ENCODE data around the gene SLC25A21.

SLC25A21 gene

DNA sequence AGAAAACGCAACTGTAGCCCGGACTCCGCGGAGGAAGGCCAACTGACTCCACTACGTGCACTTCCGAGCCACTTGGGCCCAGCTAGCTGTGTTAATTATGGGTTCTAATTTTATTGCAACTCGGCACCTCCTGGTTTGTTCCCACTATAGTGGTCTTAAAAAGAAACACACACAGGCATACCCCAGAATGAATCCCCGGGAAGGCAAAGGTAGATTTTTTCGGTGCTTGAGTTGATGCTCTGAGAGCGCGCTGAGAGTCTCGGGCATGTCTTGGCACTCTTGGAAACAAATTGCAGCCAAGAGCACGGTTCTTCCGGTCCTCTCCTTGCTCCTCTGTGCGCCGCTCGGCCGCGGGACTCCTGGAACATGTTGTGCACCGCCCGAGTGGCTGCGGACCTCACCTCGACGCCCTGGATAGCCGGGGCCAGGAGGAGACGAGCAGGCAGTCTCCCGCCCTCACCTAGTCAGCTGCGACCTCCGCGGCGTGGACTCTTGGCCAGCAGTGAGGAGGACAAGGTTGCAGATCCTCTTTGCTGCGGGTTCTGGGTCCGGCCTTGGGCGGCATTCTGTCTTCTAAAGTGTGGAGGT lies 517.5 kb downstream of the SLC25A21 start (continued):
- TF ChIP-seq RARB (CRISPR knock-in tag; IDR thresholded peaks at IDR 0.05) (no peak), ARNTL (CRISPR knock-in tag; IDR thresholded peaks at IDR 0.05; ENCODE audit: borderline replicate concordance, low read depth) (no peak), ZNF565 (CRISPR knock-in tag; conservative IDR thresholded peaks at IDR 0.05; ENCODE audit: low read depth) (no peak), TOX (CRISPR knock-in tag; IDR thresholded peaks at IDR 0.05; ENCODE audit: borderline replicate concordance) (no peak), SNAI2 (CRISPR knock-in tag; IDR thresholded peaks at IDR 0.05) (no peak)
- TF ChIP-seq, protein P1, sequence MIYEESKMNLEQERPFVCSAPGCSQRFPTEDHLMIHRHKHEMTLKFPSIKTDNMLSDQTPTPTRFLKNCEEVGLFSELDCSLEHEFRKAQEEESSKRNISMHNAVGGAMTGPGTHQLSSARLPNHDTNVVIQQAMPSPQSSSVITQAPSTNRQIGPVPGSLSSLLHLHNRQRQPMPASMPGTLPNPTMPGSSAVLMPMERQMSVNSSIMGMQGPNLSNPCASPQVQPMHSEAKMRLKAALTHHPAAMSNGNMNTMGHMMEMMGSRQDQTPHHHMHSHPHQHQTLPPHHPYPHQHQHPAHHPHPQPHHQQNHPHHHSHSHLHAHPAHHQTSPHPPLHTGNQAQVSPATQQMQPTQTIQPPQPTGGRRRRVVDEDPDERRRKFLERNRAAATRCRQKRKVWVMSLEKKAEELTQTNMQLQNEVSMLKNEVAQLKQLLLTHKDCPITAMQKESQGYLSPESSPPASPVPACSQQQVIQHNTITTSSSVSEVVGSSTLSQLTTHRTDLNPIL (CRISPR knock-in tag; IDR thresholded peaks at IDR 0.05; ENCODE audit: low read depth) = no peak

DNA sequence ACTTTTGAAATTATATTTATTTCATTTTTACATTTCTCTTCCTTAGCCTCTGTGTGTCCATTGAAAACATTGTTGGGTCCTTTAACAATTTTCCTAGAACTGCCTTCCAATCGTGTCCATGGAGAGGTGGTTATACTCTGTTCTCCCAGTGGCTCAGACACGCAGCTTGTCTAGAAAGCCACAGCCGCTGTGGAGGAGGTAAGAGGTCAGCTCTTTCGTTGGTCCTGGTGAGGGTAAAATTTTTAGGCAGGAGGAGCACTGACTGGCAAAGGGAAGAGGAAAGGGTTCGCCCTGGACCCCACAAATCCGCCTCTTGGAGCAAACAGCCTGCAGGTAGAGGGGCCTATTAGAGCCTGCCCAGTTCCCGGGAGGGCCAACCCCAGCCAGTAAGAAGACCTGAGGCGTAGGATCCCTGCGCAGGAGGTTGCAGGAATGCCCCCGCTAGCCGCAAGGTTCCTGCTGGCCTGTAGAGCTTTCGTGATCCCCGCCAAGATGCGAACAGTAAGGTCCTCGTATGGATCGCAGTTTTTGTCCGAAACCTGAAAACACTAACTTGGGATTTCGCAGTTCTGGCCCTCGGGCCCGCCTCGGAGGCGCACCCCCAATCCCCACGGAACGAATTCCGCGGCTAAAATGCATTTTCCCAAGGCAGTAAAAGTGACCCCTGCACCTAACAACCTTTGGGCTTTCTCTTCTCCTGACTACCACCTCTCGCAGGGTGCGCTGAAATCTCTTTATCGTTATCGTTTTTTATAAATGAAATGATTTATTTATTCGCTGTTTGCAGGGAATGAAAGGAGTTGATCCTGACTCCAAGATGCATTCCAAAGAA lies 518.2 kb downstream of the SLC25A21 start:
- ATAC-seq = no peak
- TF ChIP-seq, protein P2, sequence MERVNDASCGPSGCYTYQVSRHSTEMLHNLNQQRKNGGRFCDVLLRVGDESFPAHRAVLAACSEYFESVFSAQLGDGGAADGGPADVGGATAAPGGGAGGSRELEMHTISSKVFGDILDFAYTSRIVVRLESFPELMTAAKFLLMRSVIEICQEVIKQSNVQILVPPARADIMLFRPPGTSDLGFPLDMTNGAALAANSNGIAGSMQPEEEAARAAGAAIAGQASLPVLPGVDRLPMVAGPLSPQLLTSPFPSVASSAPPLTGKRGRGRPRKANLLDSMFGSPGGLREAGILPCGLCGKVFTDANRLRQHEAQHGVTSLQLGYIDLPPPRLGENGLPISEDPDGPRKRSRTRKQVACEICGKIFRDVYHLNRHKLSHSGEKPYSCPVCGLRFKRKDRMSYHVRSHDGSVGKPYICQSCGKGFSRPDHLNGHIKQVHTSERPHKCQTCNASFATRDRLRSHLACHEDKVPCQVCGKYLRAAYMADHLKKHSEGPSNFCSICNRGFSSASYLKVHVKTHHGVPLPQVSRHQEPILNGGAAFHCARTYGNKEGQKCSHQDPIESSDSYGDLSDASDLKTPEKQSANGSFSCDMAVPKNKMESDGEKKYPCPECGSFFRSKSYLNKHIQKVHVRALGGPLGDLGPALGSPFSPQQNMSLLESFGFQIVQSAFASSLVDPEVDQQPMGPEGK (CRISPR knock-in tag; IDR thresholded peaks at IDR 0.05; ENCODE audit: borderline replicate concordance) = no peak
- TF ChIP-seq ISL1 (CRISPR knock-in tag; IDR thresholded peaks at IDR 0.05) (no peak), PPARA (CRISPR knock-in tag; IDR thresholded peaks at IDR 0.05; ENCODE audit: borderline replicate concordance) (no peak), TCF4 (CRISPR knock-in tag; IDR thresholded peaks at IDR 0.05; ENCODE audit: borderline replicate concordance) (no peak), RARB (CRISPR knock-in tag; IDR thresholded peaks at IDR 0.05) (no peak), SNAI2 (CRISPR knock-in tag; IDR thresholded peaks at IDR 0.05) (no peak), ARNTL (CRISPR knock-in tag; IDR thresholded peaks at IDR 0.05; ENCODE audit: borderline replicate concordance, low read depth) (no peak), ZNF70 (CRISPR knock-in tag; IDR thresholded peaks at IDR 0.05) (no peak), ESRRG (CRISPR knock-in tag; IDR thresholded peaks at IDR 0.05) (no peak), TOX (CRISPR knock-in tag; IDR thresholded peaks at IDR 0.05; ENCODE audit: borderline replicate concordance) (no peak), GLIS3 (CRISPR knock-in tag; IDR thresholded peaks at IDR 0.05) (no peak), ZC3H10 (CRISPR knock-in tag; IDR thresholded peaks at IDR 0.05) (no peak), ZFP3 (CRISPR knock-in tag; IDR thresholded peaks at IDR 0.05) (no peak), CSDC2 (CRISPR knock-in tag; IDR thresholded peaks at IDR 0.05) (no peak), OSR1 (CRISPR knock-in tag; IDR thresholded peaks at IDR 0.05) (no peak)
- TF ChIP-seq, protein P1 (CRISPR knock-in tag; IDR thresholded peaks at IDR 0.05; ENCODE audit: low read depth) = no peak
- TF ChIP-seq, protein P3, sequence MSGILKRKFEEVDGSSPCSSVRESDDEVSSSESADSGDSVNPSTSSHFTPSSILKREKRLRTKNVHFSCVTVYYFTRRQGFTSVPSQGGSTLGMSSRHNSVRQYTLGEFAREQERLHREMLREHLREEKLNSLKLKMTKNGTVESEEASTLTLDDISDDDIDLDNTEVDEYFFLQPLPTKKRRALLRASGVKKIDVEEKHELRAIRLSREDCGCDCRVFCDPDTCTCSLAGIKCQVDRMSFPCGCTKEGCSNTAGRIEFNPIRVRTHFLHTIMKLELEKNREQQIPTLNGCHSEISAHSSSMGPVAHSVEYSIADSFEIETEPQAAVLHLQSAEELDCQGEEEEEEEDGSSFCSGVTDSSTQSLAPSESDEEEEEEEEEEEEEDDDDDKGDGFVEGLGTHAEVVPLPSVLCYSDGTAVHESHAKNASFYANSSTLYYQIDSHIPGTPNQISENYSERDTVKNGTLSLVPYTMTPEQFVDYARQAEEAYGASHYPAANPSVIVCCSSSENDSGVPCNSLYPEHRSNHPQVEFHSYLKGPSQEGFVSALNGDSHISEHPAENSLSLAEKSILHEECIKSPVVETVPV (CRISPR knock-in tag; IDR thresholded peaks at IDR 0.05) = no peak

DNA sequence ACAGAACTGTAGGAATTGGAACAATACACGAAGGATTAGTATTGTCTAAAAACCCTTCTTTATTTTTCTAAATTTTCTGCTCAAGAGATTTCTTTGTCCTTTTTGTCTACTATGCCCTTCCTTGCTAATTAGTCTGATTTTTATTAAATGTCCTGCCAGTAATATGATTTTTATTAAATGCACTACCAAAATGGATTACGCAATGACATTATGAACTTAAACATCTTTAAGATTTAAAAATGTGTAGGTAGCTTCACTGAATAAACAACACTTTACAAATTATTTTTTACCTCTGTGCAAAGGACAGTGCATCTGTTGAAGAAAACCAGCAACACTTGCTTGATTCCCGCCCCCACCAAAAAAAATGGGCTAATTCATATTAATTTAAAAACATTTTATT lies 519.0 kb downstream of the SLC25A21 start:
- no peak for ATAC-seq
- TF ChIP-seq ZNF70 (CRISPR knock-in tag; IDR thresholded peaks at IDR 0.05) = no peak
- no peak for TF ChIP-seq ZFP3 (CRISPR knock-in tag; IDR thresholded peaks at IDR 0.05)
- no peak for TF ChIP-seq ESRRG (CRISPR knock-in tag; IDR thresholded peaks at IDR 0.05)
- no peak for TF ChIP-seq GLIS3 (CRISPR knock-in tag; IDR thresholded peaks at IDR 0.05)
- TF ChIP-seq, protein P2 (CRISPR knock-in tag; IDR thresholded peaks at IDR 0.05; ENCODE audit: borderline replicate concordance) = no peak
- TF ChIP-seq, protein P4, sequence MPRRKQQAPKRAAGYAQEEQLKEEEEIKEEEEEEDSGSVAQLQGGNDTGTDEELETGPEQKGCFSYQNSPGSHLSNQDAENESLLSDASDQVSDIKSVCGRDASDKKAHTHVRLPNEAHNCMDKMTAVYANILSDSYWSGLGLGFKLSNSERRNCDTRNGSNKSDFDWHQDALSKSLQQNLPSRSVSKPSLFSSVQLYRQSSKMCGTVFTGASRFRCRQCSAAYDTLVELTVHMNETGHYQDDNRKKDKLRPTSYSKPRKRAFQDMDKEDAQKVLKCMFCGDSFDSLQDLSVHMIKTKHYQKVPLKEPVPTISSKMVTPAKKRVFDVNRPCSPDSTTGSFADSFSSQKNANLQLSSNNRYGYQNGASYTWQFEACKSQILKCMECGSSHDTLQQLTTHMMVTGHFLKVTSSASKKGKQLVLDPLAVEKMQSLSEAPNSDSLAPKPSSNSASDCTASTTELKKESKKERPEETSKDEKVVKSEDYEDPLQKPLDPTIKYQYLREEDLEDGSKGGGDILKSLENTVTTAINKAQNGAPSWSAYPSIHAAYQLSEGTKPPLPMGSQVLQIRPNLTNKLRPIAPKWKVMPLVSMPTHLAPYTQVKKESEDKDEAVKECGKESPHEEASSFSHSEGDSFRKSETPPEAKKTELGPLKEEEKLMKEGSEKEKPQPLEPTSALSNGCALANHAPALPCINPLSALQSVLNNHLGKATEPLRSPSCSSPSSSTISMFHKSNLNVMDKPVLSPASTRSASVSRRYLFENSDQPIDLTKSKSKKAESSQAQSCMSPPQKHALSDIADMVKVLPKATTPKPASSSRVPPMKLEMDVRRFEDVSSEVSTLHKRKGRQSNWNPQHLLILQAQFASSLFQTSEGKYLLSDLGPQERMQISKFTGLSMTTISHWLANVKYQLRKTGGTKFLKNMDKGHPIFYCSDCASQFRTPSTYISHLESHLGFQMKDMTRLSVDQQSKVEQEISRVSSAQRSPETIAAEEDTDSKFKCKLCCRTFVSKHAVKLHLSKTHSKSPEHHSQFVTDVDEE (CRISPR knock-in tag; IDR thresholded peaks at IDR 0.05) = no peak
- no peak for TF ChIP-seq PPARA (CRISPR knock-in tag; IDR thresholded peaks at IDR 0.05; ENCODE audit: borderline replicate concordance)
- TF ChIP-seq, protein P1 (CRISPR knock-in tag; IDR thresholded peaks at IDR 0.05; ENCODE audit: low read depth) = no peak
- no peak for TF ChIP-seq ZC3H10 (CRISPR knock-in tag; IDR thresholded peaks at IDR 0.05)
- TF ChIP-seq, protein P5, sequence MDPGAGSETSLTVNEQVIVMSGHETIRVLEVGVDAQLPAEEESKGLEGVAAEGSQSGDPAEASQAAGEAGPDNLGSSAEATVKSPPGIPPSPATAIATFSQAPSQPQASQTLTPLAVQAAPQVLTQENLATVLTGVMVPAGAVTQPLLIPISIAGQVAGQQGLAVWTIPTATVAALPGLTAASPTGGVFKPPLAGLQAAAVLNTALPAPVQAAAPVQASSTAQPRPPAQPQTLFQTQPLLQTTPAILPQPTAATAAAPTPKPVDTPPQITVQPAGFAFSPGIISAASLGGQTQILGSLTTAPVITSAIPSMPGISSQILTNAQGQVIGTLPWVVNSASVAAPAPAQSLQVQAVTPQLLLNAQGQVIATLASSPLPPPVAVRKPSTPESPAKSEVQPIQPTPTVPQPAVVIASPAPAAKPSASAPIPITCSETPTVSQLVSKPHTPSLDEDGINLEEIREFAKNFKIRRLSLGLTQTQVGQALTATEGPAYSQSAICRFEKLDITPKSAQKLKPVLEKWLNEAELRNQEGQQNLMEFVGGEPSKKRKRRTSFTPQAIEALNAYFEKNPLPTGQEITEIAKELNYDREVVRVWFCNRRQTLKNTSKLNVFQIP (CRISPR knock-in tag; IDR thresholded peaks at IDR 0.05; ENCODE audit: borderline replicate concordance, low read depth) = no peak
- TF ChIP-seq RARB (CRISPR knock-in tag; IDR thresholded peaks at IDR 0.05) = no peak
